ENCODE measurements around the gene TPGS2.

DNA sequence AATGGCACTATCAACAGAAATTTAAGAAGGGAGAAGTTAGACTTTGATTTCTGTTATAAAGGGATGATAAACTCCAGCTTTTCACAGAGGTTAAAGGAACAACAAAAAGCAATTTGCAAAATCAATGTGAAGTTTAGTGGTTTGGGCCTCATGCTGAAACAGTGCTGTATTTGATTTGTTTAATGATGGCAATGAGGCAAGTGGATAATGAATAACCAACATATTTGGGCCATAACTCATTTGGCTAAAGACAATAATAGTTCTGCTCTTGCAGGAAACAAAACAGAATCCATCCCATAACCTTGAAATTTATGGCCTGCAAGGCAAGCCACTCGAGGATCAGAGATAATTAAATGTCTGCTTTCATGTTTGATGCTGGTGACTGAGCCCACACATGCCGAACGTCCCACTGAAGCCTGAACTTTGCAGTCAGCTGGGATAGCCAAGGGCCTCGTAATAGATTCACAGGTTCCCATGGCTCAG lies 56.5 kb downstream of the TPGS2 start:
- TF ChIP-seq POLR2A (IDR thresholded peaks at IDR 0.05) = no peak
- TF ChIP-seq, protein P1, sequence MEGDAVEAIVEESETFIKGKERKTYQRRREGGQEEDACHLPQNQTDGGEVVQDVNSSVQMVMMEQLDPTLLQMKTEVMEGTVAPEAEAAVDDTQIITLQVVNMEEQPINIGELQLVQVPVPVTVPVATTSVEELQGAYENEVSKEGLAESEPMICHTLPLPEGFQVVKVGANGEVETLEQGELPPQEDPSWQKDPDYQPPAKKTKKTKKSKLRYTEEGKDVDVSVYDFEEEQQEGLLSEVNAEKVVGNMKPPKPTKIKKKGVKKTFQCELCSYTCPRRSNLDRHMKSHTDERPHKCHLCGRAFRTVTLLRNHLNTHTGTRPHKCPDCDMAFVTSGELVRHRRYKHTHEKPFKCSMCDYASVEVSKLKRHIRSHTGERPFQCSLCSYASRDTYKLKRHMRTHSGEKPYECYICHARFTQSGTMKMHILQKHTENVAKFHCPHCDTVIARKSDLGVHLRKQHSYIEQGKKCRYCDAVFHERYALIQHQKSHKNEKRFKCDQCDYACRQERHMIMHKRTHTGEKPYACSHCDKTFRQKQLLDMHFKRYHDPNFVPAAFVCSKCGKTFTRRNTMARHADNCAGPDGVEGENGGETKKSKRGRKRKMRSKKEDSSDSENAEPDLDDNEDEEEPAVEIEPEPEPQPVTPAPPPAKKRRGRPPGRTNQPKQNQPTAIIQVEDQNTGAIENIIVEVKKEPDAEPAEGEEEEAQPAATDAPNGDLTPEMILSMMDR (IDR thresholded peaks at IDR 0.05) = no peak
- TF ChIP-seq POLR2AphosphoS5 (IDR thresholded peaks at IDR 0.05) = no peak
